T-helper 1 cell (primary cell): ENCODE measurements around the gene FXYD5.

Source experiments
- DNase-seq, 5 donors: peaks; one replicate each; pipeline ENCODE4 v3.0.0-alpha.2; 2012 to 2020

FXYD5 gene

GRCh38 chr19:35157431-35157830 lies 2.9 kb downstream of the FXYD5 start:
- DNase-seq, result no peak

GRCh38 chr19:35159606-35160005 lies 5.1 kb downstream of the FXYD5 start:
- no peak for DNase-seq

GRCh38 chr19:35160629-35161433 lies 6.3 kb downstream of the FXYD5 start:
- DNase-seq, result no peak

GRCh38 chr19:35161434-35161743 lies 6.9 kb downstream of the FXYD5 start:
- DNase-seq, result no peak

- DNase-seq, result no peak
These were observed 8.2 kb downstream of the FXYD5 start for GRCh38 chr19:35162471-35163326.

GRCh38 chr19:35164418-35164817 lies 9.9 kb downstream of the FXYD5 start:
- DNase-seq, result no peak

GRCh38 chr19:35165200-35166058 lies 10.9 kb downstream of the FXYD5 start:
- DNase-seq, result no peak

GRCh38 chr19:35166100-35167063 lies 11.8 kb downstream of the FXYD5 start:
- DNase-seq, result no peak

- DNase-seq, result no peak
These were observed 12.9 kb downstream of the FXYD5 start for GRCh38 chr19:35167251-35168119.

- no peak for DNase-seq
These were observed 13.7 kb downstream of the FXYD5 start for GRCh38 chr19:35168196-35168595.

GRCh38 chr19:35169221-35169995 lies 14.9 kb downstream of the FXYD5 start:
- no peak for DNase-seq

GRCh38 chr19:35170359-35171061 lies 16.0 kb downstream of the FXYD5 start:
- no peak for DNase-seq

GRCh38 chr19:35171730-35172129 lies 17.2 kb downstream of the FXYD5 start:
- DNase-seq, result peak in 1 of 5 donors; percentile 17

GRCh38 chr19:35174226-35174625 lies 19.7 kb downstream of the FXYD5 start:
- no peak for DNase-seq

- no peak for DNase-seq
These were observed 21.6 kb downstream of the FXYD5 start for GRCh38 chr19:35176181-35176570.

GRCh38 chr19:35177377-35178274 lies 23.1 kb downstream of the FXYD5 start:
- DNase-seq, result no peak

GRCh38 chr19:35178701-35179100 lies 24.2 kb downstream of the FXYD5 start:
- DNase-seq, result no peak

GRCh38 chr19:35179830-35180229 lies 25.3 kb downstream of the FXYD5 start:
- DNase-seq, result no peak
